Globus pallidus (tissue), 1 donor: ENCODE measurements around the gene TSGA10IP.

Experiments
- DNase-seq: peaks from one replicate; pipeline ENCODE4 v3.0.0-alpha.2; 2015; ENCODE audit warnings: low spot score

TSGA10IP gene

GRCh38 chr11:66008095-66008467 lies 62.8 kb downstream of the TSGA10IP start:
- DNase-seq: no peak

GRCh38 chr11:66008468-66009101 lies 63.3 kb downstream of the TSGA10IP start:
- DNase-seq: no peak
